Measurements from ENCODE around the gene INCA1.

INCA1 gene

DNA sequence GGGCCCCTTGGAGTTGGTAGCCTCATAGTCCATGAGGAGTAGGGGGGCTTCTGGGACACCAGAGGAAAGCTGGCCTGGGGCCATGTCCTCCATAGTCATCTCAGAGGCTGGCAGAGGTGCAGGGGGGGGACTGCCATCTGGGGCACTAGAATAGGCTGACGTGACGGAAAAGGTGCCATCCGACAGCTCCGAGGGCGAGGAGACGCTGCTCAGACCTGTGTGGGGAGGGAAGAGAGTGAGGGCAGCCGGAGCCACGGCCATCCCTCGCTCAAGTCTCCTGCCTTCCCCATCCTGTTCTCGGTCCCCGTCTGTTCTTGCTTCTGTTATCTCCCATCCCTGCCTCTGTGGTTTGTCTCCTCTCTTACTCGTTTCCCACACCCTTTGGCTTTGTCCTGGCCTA, 25.0 kb downstream of the INCA1 start:
- Histone ChIP-seq H3F3A (ENCODE audit: control insufficient read depth, insufficient read depth) (no peaks in the 10 kb centered on the region; the same call in 1 of the 2 replicates), H3K4me3 (ENCODE audit: low read length) (no peak overlapping the region), H3K4me2 (ENCODE audit: low read length) (no peak overlapping the region), H3K27ac (ENCODE audit: low read depth, low read length) (no peak overlapping the region), H3K9me2 (replicated peaks; ENCODE audit: control insufficient read depth, low read length) (no peaks in the 10 kb centered on the region), H3K36me3 (ENCODE audit: control insufficient read depth, low read length) (peaks cover 61% of the 10 kb centered on the region), H4K20me1 (ENCODE audit: control insufficient read depth, insufficient read depth, low read depth, low read length) (no peaks in the 10 kb centered on the region), H3K27me3 (ENCODE audit: control insufficient read depth, low read length) (no peaks in the 10 kb centered on the region), H3K79me2 (ENCODE audit: control insufficient read depth, low read length) (peaks cover 11% of the 10 kb centered on the region), H3K9me3 (ENCODE audit: control insufficient read depth, insufficient read depth, low read length) (no peaks in the 10 kb centered on the region), H3K4me1 (ENCODE audit: control insufficient read depth, low read length) (peaks cover 10% of the 10 kb centered on the region)
- TF ChIP-seq, protein P1, sequence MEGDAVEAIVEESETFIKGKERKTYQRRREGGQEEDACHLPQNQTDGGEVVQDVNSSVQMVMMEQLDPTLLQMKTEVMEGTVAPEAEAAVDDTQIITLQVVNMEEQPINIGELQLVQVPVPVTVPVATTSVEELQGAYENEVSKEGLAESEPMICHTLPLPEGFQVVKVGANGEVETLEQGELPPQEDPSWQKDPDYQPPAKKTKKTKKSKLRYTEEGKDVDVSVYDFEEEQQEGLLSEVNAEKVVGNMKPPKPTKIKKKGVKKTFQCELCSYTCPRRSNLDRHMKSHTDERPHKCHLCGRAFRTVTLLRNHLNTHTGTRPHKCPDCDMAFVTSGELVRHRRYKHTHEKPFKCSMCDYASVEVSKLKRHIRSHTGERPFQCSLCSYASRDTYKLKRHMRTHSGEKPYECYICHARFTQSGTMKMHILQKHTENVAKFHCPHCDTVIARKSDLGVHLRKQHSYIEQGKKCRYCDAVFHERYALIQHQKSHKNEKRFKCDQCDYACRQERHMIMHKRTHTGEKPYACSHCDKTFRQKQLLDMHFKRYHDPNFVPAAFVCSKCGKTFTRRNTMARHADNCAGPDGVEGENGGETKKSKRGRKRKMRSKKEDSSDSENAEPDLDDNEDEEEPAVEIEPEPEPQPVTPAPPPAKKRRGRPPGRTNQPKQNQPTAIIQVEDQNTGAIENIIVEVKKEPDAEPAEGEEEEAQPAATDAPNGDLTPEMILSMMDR (IDR thresholded peaks at IDR 0.05; ENCODE audit: low read depth, low read length, poor library complexity, severe bottlenecking), result no peak
- TF ChIP-seq EZH2phosphoT487 (IDR thresholded peaks at IDR 0.05; ENCODE audit: borderline replicate concordance, low read length), result no peak

DNA sequence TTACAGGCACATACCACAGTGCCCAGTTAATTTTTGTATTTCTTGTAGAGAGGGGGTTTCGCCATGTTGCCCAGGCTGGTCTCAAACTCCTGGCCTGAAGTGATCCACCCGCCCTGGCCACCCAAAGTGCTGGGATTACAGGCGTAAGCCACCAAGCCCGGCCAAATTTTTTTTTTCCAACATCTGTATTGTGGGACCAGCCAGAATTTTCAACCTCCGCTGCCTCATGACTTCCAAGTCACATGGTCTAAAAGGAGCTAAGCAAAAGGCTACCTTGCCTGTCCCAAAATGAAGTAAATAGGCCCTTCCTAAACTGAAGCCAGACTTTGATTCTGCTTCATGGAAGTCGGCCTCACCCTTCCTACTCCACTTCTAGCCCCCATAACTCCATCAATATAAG, 25.5 kb downstream of the INCA1 start:
- H3K9me2 ChIP-seq (replicated peaks; ENCODE audit: control insufficient read depth, low read length), result no peaks in the 10 kb centered on the region
- no peak overlapping the region for H3K4me2 ChIP-seq (ENCODE audit: low read length)
- H3K4me1 ChIP-seq (ENCODE audit: control insufficient read depth, low read length), result peaks cover 10% of the 10 kb centered on the region
- H4K20me1 ChIP-seq (ENCODE audit: control insufficient read depth, insufficient read depth, low read depth, low read length), result no peaks in the 10 kb centered on the region
- H3F3A ChIP-seq (ENCODE audit: control insufficient read depth, insufficient read depth), result no peaks in the 10 kb centered on the region; the same call in 1 of the 2 replicates
- no peak overlapping the region for H3K4me3 ChIP-seq (ENCODE audit: low read length)
- no peak overlapping the region for H3K27ac ChIP-seq (ENCODE audit: low read depth, low read length)
- peaks cover 13% of the 10 kb centered on the region for H3K79me2 ChIP-seq (ENCODE audit: control insufficient read depth, low read length)
- H3K36me3 ChIP-seq (ENCODE audit: control insufficient read depth, low read length), result peaks cover 57% of the 10 kb centered on the region
- H3K27me3 ChIP-seq (ENCODE audit: control insufficient read depth, low read length), result no peaks in the 10 kb centered on the region
- no peak for TF ChIP-seq EZH2phosphoT487 (IDR thresholded peaks at IDR 0.05; ENCODE audit: borderline replicate concordance, low read length)
- TF ChIP-seq, protein P1 (IDR thresholded peaks at IDR 0.05; ENCODE audit: low read depth, low read length, poor library complexity, severe bottlenecking), result no peak
- no peaks in the 10 kb centered on the region for H3K9me3 ChIP-seq (ENCODE audit: control insufficient read depth, insufficient read depth, low read length)

DNA sequence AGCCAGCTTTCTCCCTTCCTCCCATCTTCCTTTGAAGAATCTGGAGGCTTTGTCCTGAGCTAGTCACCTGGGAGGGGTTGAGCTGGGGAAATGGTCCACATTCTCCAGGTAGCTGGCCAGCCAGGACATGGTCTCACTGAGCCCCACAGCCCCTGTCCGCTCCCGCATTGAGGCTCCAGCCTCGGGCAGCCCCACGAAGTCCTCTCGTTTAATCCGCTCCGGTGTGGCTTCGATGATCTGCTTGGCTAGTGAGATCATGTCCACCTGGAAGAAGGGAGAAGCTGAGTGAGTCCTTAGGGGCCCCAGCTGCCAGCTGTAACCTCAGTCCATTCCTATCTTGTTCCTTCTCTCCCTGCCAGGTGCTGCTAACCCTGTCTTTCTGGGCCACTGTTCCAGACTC, 27.0 kb downstream of the INCA1 start:
- Histone ChIP-seq H3K9me3 (ENCODE audit: control insufficient read depth, insufficient read depth, low read length) (no peaks in the 10 kb centered on the region), H3K9me2 (replicated peaks; ENCODE audit: control insufficient read depth, low read length) (no peaks in the 10 kb centered on the region), H3K36me3 (ENCODE audit: control insufficient read depth, low read length) (peaks cover 66% of the 10 kb centered on the region), H4K20me1 (ENCODE audit: control insufficient read depth, insufficient read depth, low read depth, low read length) (no peaks in the 10 kb centered on the region), H3K79me2 (ENCODE audit: control insufficient read depth, low read length) (peaks cover 27% of the 10 kb centered on the region), H3K4me3 (ENCODE audit: low read length) (no peak overlapping the region), H3K4me2 (ENCODE audit: low read length) (no peak overlapping the region), H3K27ac (ENCODE audit: low read depth, low read length) (no peak overlapping the region), H3K4me1 (ENCODE audit: control insufficient read depth, low read length) (peaks cover 19% of the 10 kb centered on the region), H3F3A (ENCODE audit: control insufficient read depth, insufficient read depth) (no peaks in the 10 kb centered on the region; the same call in 1 of the 2 replicates), H3K27me3 (ENCODE audit: control insufficient read depth, low read length) (no peaks in the 10 kb centered on the region)
- TF ChIP-seq, protein P1 (IDR thresholded peaks at IDR 0.05; ENCODE audit: low read depth, low read length, poor library complexity, severe bottlenecking), result no peak
- no peak for TF ChIP-seq EZH2phosphoT487 (IDR thresholded peaks at IDR 0.05; ENCODE audit: borderline replicate concordance, low read length)
